ENCODE data around the gene ADCY5.

The ADCY5 gene

GRCh38 chr3:123429362-123430125 is 19.3 kb downstream of the ADCY5 start:
- no peak for DNase-seq (ENCODE audit: low read depth)

GRCh38 chr3:123424999-123425712 is 23.7 kb downstream of the ADCY5 start:
- DNase-seq (ENCODE audit: low read depth), result no peak

GRCh38 chr3:123424321-123424998 is 24.4 kb downstream of the ADCY5 start:
- no peak for DNase-seq (ENCODE audit: low read depth)

DNA sequence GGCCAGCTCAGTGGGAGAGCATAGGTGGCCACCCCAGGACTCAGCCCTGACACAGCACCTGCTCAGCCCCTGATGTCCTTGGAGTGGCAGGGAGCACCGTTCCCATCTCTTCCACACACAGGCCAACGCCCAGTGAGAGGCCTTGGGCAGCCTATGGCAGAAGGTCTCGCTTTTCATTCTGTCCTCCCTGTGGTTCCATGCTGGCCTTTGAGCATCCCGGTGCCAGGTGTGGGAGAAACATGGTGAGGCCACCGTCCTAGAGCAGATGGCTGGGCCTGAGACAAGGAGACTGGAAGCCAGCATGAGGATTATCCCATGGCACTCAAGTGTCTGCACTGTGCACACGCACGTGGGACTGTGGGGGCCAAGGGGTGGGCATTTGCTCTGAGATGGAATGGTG is 25.1 kb downstream of the ADCY5 start:
- no peak for DNase-seq (ENCODE audit: low read depth)

DNA sequence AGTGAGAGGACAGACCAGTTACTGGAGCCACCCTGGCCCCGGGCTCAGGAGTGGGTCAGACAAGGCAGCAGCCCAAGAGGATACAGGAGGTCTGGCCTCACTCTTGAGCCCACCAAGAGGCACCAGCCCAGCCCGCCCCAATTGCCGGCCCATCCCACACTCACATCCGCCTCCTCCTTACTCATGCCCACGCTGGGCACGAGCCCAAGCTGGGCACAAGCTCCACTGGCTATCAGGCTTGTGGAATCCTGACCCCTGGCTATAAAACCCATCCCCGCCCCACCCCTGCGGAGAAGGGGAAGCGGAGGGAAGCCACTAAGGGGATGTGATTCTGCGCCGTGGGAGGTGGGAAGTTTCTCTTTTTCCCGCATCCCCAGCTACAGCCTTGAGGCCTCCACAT is 25.9 kb downstream of the ADCY5 start:
- no peak for DNase-seq (ENCODE audit: low read depth)

GRCh38 chr3:123422457-123422856 is 26.4 kb downstream of the ADCY5 start:
- DNase-seq (ENCODE audit: low read depth), result no peak

DNA sequence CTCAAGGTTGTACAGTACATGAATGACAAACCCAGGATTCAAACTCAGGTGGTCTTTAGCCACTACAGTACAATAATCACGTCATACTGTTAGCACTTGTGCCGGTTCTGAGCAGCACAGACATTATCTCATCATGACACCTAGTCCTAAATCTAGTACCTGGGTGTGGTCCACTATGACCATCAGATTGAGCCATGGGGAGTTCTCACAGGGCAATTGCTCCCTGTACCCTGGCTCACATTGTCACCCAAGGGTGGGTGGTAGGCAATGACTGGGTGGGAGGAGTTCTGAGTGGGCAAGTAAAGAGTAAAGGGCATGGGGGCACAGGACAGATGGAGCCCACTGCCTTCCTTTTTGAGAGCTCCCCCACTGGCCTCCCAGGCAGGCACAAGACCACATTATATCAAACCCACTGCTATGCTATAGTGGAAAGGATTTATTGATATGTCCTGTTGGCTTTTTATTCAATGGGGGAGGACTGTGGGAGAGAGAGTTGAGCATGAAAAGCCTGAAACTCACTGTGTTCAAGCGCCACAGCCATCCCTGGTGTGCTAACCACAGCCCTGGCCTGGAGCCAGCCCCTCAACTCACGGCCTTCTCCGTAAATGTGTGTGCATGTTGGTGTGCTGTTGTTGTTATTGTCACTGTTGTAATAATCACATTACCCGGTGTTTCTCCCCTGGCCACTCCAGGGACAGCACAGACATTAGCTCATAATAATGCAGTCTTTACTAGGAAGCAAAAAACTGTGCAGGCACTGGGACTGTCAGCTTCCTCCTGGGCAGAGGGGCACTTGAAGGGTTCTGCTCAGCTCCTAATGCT is 27.3 kb downstream of the ADCY5 start:
- DNase-seq (ENCODE audit: low read depth), result no peak

- DNase-seq (ENCODE audit: low read depth), result no peak
These were observed 28.4 kb downstream of the ADCY5 start for GRCh38 chr3:123420416-123420968.

- no peak for DNase-seq (ENCODE audit: low read depth)
These were observed 29.0 kb downstream of the ADCY5 start for GRCh38 chr3:123419850-123420297.

- no peak for DNase-seq (ENCODE audit: low read depth)
These were observed 29.6 kb downstream of the ADCY5 start for GRCh38 chr3:123419181-123419849.

GRCh38 chr3:123416647-123417046 is 32.2 kb downstream of the ADCY5 start:
- DNase-seq (ENCODE audit: low read depth), result no peak

GRCh38 chr3:123416173-123416572 is 32.7 kb downstream of the ADCY5 start:
- no peak for DNase-seq (ENCODE audit: low read depth)

- DNase-seq (ENCODE audit: low read depth), result no peak
These were observed 33.7 kb downstream of the ADCY5 start for GRCh38 chr3:123414973-123415775.

GRCh38 chr3:123412811-123413604 is 35.9 kb downstream of the ADCY5 start:
- no peak for DNase-seq (ENCODE audit: low read depth)

- DNase-seq (ENCODE audit: low read depth), result no peak
These were observed 36.8 kb downstream of the ADCY5 start for GRCh38 chr3:123412076-123412475.

- no peak for DNase-seq (ENCODE audit: low read depth)
These were observed 37.4 kb downstream of the ADCY5 start for GRCh38 chr3:123411340-123412040.

DNA sequence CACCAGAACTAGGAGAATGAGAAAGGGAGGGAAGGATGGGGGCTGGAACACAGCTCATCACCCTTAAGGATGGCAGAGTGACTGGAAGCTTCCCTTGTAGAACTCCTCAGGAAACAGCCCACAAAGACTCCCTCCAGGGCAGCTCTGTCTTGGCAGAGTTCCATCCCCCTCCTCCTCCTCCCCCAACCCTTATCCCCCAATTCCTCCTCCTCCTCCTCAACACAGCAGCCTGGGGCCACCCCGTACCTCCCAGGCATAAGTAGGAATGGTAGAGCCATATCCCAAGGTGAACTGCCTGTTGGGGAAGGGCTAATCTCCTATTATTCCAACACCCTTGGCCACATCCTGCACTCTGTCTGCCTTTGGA is 38.8 kb downstream of the ADCY5 start:
- no peak for DNase-seq (ENCODE audit: low read depth)

DNA sequence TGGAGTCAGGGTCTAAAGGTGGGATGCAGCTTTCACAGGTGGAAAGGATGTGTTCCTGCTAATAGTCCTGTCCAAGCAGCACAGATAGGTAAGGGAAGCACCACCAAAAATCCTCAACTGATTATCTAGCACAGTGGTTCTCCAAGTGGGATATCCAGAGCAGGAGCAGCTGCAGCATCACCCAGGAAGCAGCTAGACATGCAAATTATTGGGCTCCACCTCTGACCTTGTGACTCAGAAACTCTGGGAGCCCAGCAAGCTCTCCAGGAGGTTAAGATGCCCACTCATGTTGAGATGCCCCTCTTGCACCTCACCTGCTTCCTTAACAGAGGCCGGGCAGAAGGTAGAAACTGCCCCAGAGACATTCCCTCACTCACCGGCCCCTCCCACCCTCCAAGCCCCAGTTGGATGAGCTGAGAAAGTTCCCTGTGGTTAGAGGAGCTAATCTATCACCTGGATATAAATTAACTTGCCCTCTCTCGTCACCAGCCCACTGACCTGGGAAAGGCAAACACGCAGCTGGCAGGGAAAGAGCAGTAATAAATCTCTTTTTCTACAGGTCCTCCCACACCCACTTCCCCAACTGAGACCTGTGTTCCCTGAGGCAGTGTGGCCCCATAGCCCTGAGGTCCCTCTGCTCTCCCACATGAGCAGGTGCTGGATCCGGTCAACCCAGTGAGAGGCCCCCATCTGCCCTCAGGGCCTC is 39.3 kb downstream of the ADCY5 start:
- no peak for DNase-seq (ENCODE audit: low read depth)
